GM19023 (cell line): ENCODE data around the gene APOB.

Source experiments
- ATAC-seq: cut with Tn5 transposase; IDR thresholded peaks from one replicate; pipeline ENCODE4 v1.9.1; 2021; ENCODE audit warnings: mild to moderate bottlenecking, moderate library complexity; ENCODE audit not compliant: unreplicated experiment

APOB gene, protein sequence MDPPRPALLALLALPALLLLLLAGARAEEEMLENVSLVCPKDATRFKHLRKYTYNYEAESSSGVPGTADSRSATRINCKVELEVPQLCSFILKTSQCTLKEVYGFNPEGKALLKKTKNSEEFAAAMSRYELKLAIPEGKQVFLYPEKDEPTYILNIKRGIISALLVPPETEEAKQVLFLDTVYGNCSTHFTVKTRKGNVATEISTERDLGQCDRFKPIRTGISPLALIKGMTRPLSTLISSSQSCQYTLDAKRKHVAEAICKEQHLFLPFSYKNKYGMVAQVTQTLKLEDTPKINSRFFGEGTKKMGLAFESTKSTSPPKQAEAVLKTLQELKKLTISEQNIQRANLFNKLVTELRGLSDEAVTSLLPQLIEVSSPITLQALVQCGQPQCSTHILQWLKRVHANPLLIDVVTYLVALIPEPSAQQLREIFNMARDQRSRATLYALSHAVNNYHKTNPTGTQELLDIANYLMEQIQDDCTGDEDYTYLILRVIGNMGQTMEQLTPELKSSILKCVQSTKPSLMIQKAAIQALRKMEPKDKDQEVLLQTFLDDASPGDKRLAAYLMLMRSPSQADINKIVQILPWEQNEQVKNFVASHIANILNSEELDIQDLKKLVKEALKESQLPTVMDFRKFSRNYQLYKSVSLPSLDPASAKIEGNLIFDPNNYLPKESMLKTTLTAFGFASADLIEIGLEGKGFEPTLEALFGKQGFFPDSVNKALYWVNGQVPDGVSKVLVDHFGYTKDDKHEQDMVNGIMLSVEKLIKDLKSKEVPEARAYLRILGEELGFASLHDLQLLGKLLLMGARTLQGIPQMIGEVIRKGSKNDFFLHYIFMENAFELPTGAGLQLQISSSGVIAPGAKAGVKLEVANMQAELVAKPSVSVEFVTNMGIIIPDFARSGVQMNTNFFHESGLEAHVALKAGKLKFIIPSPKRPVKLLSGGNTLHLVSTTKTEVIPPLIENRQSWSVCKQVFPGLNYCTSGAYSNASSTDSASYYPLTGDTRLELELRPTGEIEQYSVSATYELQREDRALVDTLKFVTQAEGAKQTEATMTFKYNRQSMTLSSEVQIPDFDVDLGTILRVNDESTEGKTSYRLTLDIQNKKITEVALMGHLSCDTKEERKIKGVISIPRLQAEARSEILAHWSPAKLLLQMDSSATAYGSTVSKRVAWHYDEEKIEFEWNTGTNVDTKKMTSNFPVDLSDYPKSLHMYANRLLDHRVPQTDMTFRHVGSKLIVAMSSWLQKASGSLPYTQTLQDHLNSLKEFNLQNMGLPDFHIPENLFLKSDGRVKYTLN (N-terminal part only)

DNA sequence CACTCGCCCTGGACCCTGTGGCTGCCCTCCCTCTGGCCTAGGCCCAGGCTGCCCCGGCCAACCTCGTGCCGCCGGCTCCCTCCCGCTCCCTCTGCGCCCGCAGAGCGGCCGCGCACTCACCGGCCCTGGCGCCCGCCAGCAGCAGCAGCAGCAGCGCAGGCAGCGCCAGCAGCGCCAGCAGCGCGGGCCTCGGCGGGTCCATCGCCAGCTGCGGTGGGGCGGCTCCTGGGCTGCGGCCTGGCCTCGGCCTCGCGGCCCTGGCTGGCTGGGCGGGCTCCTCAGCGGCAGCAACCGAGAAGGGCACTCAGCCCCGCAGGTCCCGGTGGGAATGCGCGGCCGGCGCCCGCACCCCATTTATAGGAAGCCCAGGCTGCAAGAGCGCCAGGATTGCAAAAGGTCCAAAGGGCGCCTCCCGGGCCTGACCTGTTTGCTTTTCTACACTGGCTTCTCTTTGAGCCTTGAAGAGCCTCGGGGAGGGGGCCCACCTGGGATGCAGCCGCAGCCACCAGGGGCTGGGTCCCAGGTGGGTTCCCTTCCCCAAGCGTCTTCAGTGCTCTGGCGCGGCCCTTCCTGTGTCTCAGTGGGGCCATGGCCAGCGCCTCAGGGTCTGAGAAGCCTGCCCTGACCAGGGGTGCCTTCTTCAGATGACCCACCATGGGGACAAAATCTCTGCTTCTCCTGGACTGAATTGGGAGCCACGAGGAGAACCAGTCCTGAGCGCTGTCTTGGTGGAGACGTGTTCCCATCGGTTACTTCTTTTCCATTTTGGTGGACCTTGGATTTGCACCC, at the start of gene APOB:
TSS of gene APOB (minus strand) at position 330 of the 789 bp plus-strand sequence. CDS start at position 202, 128 bp downstream.
- ATAC-seq = peak; percentile 15

DNA sequence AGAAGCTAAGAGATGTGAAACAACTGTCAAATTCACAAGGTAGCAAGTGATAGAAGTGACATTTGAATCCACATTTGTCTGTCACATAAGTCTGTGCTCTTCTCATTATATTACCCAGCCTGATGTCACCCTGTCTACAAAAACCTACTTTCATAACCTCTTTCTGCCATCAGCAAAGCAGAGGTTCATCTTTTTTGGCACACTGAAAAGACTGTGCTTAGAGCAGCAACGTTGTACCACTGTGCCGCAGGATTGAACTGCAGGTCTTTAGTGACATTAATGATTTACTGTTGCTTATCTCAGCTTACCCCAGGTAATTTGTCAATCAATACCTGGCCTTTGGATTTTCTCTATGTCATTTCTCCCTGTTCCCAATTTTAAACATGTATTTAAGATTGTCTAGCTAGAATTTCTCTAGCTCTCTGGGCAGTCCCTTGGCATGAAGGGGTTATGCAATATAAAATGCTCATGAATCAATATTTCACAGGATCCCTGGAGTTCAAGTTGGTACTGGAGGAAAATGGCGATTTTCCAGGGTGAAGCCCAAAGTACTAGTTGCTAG, 48.5 kb upstream of the APOB start:
- ATAC-seq = no peak

DNA sequence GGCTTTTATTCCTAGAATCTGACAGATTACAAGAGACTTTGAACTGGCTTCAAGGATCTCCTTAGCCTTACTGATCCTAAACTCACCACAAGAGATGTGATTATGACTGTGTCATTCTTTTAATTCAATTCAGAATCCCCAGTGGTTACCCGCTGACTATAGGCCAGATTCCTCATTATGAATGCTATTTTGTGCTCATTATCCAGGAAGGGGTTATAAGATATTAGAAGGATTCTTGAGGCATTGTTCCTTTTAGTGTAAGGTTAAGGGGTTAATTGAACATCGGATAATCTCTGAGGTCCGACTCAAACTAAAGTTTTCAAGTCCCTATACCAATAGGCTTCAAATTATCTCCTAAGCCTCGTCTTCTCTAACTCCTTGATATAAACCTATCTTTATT, 40.5 kb upstream of the APOB start:
- ATAC-seq = no peak

DNA sequence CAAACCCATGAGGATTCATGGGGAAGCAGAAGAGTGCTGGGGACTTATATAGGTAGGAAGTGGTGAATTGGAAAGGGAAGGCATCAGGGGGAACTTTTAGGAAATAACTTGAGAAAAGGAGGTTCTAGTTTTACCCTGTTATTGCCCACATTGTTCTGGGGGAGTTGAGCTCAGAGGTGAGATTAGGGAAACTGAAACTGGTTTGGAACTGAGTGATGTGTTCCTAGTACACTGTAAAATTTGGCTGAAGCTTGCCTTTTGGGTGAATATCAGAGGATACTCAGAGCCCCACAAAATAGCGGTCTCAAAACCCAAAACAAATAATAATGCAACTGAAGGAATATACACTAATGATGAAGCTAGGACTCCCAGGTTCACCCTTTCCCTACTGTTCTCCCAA, 39.6 kb upstream of the APOB start:
- no peak for ATAC-seq

DNA sequence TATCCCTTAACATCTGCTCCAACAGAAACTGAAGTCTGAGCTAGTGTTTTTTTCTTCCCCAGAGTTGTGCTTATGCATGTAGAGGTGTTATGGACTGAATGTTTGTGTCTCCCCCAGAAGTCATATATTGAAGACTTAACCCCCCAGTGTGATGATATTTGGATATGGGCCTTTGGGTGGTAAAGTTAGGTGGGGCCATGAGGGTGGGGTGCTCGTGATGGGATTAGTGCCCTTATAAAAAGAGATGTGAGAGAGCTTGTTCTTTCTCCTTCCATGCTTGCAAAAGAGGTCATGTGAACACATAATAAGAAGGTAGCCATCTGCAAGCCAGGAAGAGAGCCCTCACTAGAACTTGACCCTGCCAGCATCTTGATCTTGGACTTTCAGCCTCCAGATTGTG, 34.4 kb upstream of the APOB start:
- ATAC-seq = no peak

DNA sequence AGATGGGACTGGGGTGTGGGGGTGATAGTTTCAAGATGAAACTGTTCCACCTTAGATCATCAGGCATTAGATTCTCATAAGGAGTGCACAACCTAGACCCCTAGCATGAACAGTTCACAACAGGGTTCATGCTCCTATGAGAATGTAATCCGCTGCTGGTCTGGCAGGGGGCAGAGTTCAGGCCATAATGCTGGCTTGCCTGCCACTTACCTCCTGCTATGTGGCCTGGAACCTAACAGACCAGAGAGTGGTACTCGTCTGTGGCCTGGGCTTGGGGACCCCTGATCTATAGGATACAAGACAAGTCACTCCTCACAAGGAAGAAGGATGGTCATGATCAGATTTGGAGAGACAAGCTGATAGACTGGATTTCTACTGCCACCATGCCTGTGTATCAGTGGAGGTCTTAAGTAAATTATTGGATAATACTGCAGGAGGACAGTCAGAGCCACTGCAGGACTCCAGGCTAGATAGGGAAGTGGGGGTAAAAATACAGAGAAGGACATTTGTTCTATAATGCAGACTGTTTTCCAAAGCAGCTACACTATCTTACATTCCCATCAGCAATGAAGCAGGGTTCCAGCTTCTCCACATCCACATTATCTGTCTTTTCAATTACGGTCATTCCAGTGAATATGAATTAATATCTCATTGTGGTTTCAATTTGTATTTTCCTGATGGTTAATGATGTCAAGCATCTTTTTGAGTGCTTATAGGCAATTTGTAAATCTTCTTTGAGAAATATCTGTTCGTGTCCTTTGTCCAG, 28.8 kb upstream of the APOB start:
- no peak for ATAC-seq

DNA sequence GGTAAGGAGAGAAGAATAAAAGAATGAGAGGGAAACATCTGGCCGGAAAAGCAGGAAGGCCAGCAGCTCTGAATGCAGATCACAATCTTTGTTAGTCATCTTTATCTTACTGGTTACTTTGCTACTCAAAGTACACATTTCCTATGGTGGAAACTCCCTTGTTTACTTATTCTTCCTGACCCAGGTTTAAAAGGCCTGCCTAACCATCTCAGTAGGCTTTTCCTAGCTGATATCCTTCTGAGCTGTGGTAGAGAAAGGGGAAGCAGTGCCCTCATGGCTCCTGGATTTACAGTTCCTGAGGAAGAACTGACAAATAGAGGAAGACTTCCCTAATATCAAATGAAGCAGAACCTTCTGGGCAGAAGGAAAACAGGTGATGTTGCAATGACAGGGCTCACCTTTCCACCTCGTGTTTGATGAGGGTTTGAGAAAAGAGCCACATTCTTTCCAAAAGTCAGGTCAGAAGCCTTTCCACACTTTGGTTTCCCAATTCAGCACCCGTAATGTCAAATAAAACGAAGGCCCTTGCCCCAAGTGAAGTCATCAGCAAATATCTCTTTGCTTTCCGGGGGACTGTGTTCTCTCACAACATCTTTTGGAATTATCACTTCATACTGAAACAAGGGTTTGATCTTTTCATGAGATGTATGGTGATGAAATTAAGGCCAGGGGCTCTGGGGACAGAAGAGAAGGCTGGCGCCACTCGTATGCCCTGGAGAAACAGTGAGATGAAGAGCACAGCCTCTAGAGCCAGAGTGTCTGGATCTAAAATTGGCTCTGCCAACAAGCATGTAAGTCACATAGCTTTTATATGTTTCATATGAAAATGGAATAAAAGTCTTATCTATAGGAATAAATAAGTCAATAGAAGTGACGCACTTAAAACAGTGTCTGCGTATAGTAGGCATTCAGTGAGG, 26.7 kb upstream of the APOB start:
- no peak for ATAC-seq

DNA sequence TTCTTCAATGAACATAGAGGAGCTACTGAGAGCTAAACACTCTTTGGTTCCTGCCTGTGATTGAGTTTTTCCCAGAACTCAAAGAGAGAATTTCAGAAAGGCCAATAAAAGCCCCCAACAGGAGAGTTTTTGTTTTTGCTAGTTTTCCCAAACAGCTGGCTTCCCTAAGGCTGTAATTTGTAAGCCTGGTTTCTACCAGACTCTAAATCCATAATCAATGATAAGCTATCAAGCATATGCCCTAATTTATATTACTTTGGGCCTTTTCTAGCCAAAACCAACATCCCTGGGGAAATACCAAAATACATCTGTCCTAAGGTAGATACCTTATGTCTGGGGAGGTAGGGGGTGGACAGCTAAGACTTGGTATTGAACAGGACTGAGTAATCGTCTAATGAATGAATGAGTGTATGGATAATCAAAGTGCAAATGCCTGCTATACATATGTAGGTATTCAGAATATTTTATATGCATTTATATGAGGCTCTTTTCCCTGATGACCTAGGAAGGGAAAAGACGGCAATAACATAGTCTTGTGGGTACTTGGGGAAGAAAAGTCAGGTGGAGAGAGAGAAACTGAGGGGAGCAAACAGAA, 26.0 kb upstream of the APOB start:
- no peak for ATAC-seq

DNA sequence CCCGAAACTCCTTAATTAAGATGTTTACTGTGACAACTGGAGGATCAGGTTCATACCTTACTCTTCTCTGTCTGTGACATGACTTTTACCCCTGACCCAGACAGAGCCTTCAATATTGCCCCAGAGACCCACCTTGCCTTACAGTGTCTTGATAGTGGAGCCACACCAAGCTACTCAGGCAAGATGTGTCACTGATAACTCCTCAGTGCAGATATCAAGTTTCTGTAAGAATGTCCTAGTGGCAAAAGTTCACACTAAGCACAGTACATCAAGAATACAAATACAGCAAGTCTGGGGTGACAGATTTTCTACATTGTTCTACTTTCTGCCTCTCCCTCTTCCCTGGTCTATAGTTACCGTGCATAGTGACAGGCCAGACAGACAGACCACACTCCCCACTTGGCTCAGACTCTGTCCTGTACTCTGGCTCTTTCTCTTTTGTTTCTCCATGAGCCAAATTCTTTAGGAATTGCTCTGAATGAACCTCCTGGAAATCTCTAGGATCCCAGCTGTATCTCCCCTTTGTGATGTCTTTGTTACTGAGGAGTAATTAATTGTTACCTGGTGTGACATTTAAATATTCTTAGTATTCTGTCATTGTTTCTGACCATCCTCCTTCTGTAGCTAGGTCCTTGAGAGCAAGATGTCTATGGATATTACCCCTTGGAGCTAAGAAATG, 24.1 kb upstream of the APOB start:
- no peak for ATAC-seq

DNA sequence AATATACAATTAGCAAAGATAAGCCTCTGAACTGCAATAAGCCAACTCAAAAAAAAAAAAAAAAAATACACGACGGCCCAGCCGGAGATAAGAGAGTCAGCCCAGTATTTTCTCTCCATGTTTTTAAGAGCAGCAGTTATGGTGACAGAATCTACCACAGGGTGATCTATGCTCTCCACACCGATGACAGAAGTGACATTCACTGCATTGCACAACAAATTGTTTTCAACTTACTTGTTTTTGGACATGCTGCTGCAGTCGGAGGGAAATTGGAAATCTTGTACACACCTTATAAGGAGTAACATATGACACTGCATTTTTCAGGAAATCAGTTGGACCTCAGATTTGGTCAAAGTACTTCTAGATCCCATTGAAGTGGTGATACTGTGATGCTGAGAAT, 23.3 kb upstream of the APOB start:
- ATAC-seq = no peak

DNA sequence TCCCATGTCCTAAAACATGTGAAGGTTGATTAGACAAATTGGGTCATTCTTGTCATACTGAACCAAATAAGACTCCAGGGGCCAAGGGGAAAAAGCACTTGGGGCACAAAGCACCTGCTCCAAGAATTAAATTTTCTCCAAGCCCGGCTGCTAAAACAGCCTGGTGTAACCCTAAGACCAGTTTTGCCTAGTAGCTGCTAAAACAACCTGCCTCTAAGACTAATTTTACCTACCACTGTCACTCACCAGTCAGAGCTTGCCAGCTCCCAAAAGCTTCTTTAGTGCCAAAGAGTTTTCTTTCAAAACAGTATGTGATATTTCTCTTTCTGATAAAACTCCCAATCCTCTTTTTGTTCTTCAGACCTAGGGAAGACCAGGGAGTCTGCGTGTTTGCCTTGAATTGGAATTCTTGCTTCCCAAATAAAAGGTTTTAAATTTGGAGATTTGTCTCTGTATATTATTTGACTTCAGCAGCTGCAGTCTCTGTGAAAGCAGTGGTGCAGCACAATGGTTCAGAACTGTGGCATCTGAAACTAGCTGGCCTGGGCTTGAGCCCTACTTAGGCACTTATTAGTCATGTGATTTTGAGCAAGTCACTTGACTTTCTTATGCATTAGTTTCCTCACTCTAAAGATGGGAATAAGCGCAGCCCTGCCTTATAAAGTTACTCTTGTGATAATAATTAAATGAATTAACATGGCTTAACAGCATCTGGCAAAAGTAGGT, 16.2 kb upstream of the APOB start:
- no peak for ATAC-seq

DNA sequence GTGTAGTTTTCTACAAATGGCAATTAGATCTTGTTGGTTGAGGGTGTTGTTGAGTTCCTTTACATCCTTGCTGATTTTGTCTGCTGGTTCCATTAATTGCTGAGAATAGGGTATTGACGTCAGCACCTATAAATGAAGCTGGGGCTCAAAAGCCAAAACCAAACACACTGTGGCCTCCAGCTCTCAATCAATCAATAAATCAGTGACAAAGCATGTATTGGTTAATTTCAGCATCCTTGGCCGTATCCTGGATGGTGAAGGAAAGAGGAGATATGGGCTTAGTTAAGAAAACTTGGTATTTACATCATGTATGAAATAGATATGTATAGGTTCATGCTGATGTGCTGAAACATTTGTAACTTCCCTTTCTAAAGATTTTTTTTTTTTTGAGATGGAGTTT, 13.2 kb upstream of the APOB start:
- no peak for ATAC-seq

DNA sequence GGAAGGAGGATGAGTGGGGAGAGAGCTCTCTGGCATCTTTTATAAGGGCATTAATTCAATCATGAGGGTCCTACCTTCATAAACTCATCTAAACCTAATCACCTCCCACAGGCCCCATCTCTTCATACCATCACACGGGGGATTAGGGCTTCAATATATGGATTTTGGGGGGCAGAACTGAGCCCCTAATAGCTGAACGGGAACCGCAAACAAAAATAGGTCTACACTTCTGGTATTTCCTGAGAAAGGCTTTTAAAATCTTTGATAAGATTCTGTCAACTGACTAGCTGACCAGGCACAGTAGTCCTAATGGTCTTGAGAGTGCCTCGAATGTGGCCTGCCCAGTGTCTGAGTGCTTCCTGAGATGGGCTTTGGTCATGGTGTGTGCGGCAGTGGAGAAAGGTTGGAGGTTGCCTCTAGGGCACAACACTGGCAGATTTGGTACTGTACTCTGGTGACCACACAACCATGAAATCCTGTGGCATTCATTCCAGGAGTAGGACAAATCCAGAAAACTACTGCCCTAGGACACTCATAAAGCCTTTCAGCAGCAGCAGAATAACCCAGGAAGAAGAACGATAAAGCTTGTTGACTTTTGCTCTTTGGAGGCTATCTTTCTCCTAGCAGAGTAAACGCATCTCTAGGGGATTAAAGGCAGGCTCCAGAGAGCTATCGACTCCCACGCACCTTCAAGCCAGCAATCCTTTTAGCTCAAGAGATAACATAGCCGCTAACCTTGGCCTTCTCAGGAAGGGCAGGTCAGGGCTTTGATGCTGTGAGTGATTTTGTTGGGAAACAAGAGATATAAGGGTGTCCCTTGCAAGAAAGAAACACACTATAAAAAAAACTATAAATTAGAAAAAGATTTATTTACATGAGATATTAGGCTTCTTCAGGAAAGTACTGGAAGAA, 12.3 kb upstream of the APOB start:
- ATAC-seq = no peak

DNA sequence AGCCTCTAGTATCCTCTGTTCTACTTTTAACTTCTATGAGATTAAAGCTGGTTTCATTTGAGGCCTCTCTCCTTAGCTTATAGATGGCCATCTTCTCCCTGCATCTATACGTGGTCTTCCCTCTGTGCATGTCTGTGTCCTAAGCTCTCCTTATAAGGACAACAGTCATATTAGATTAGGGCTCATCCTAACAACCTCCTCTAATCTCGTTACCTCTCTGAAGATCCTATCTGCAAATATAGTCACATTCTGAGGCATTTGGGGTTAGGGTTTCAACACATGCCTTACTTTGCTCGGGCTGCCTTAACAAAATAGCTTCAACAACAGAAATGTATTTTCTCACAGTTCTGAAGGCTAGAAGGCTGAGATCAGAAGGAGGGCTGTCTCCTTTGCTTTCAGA, 11.6 kb upstream of the APOB start:
- no peak for ATAC-seq

DNA sequence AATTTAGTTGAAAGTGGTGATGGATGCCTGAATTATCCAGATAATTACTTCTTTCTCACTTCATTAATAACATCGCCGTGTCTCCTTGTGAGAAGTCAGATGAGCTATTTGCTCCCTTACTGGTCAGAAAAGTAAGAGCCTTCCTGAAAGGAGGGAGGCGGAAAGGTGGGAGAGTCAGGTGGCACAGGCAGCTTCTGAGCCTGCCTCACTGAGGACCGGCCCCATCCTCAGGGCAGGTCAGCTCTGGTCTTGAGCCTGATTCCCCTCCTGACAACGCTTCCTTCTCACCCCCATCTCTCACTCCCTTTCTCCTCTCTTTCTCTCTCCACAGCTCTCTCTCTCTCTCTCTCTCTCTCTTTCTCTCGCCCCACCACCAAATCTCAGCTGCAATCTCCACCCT, 10.1 kb upstream of the APOB start:
- no peak for ATAC-seq

DNA sequence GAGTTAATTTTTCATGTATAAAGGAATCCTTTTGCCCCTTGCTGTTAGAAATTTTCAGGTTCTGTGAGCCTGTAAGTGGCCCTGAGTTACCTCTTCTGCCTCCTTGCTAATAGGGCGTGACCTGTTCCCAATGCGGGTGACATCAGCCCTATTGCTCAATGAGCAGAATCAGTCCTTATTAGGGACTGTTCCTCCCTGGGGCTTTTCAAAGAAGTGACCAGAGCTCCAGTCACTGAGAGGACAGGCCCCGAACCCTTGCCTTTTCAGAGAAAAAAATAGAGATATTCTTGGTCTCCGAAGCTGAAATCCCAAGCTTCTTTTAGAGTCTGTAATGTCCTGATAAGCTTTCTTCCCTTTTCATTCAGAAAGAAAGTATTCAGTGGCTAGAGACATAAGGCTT, 8.2 kb upstream of the APOB start:
- no peak for ATAC-seq
